H9 (cell line): Measurements from ENCODE around the gene ZNF771. TPM values are rescaled to one million over a fixed set of nuclear protein-coding genes. Genes with fewer than 3 reads are reported as not detected.

Experiments
- DNase-seq: peaks from one replicate; pipeline ENCODE4 v3.0.0-alpha.2; 2017
- H2AFZ ChIP-seq: one replicate; pipeline ENCODE4 v1.6.1; 2013; ENCODE audit warnings: mild to moderate bottlenecking, low read length, control low read depth, moderate library complexity
- H2AK5ac ChIP-seq: 2 replicates; pipeline ENCODE4 v1.6.1; 2013; ENCODE audit warnings: low read length, control low read depth, mixed read lengths; ENCODE audit not compliant: insufficient read length
- H2BK120ac ChIP-seq: one replicate; pipeline ENCODE4 v1.6.1; 2013; ENCODE audit warnings: low read depth, mild to moderate bottlenecking, low read length, control low read depth, inconsistent platforms; ENCODE audit not compliant: poor library complexity, severe bottlenecking
- H2BK12ac ChIP-seq: 2 replicates; pipeline ENCODE4 v1.6.1; 2013; ENCODE audit warnings: low read length, control low read depth, mixed read lengths, low read depth; ENCODE audit not compliant: insufficient read length
- H2BK15ac ChIP-seq: 2 replicates; pipeline ENCODE4 v1.6.1; 2013; ENCODE audit warnings: low read depth, low read length, control low read depth
- H2BK20ac ChIP-seq: one replicate; pipeline ENCODE4 v1.6.1; 2013; ENCODE audit warnings: low read depth, mild to moderate bottlenecking, low read length, control low read depth, inconsistent platforms; ENCODE audit not compliant: poor library complexity, severe bottlenecking
- H2BK5ac ChIP-seq: 2 replicates; pipeline ENCODE4 v1.6.1; 2013; ENCODE audit warnings: low read length, control low read depth, mixed read lengths; ENCODE audit not compliant: insufficient read length
- H3K14ac ChIP-seq: 2 replicates; pipeline ENCODE4 v1.6.1; 2013; ENCODE audit warnings: low read length, control low read depth; ENCODE audit not compliant: insufficient read depth
- H3K18ac ChIP-seq: 2 replicates; pipeline ENCODE4 v1.6.1; 2013; ENCODE audit warnings: low read depth, mild to moderate bottlenecking, mixed read lengths, low read length, control low read depth; ENCODE audit not compliant: insufficient read length
- H3K23ac ChIP-seq: 2 replicates; pipeline ENCODE4 v1.6.1; 2013; ENCODE audit warnings: low read length, control low read depth, mixed read lengths, low read depth; ENCODE audit not compliant: insufficient read length
- H3K23me2 ChIP-seq: 2 replicates; pipeline ENCODE4 v1.6.1; 2013; ENCODE audit warnings: low read depth, mild to moderate bottlenecking, mixed read lengths, low read length, control low read depth; ENCODE audit not compliant: insufficient read length, poor library complexity, severe bottlenecking
- H3K27ac ChIP-seq: 2 replicates; pipeline ENCODE4 v1.5.1; 2013; ENCODE audit warnings: low read length, control low read depth, mixed read lengths, low read depth; ENCODE audit not compliant: insufficient read length
- H3K27me3 ChIP-seq: 2 replicates; pipeline ENCODE4 v1.6.1; 2013; ENCODE audit warnings: low read length, control low read depth, inconsistent platforms; ENCODE audit not compliant: insufficient read depth
- H3K4ac ChIP-seq: 2 replicates; pipeline ENCODE4 v1.6.1; 2013; ENCODE audit warnings: low read depth, mild to moderate bottlenecking, control low read depth, inconsistent platforms, low read length, moderate library complexity
- H3K4me1 ChIP-seq: 2 replicates; pipeline ENCODE4 v1.6.1; 2013; ENCODE audit warnings: low read length, control low read depth, inconsistent platforms; ENCODE audit not compliant: insufficient read depth
- H3K4me2 ChIP-seq: 2 replicates; pipeline ENCODE4 v1.6.1; 2013; ENCODE audit warnings: low read length, control low read depth, mixed read lengths; ENCODE audit not compliant: insufficient read length, insufficient read depth
- H3K56ac ChIP-seq: 2 replicates; pipeline ENCODE4 v1.6.1; 2013; ENCODE audit warnings: low read depth, mild to moderate bottlenecking, mixed read lengths, low read length, control low read depth; ENCODE audit not compliant: insufficient read length
- H3K79me1 ChIP-seq: 2 replicates; pipeline ENCODE4 v1.6.1; 2013; ENCODE audit warnings: low read depth, mild to moderate bottlenecking, moderate library complexity, low read length, control low read depth, inconsistent platforms; ENCODE audit not compliant: insufficient read depth, poor library complexity, severe bottlenecking
- H3K79me2 ChIP-seq: 2 replicates; pipeline ENCODE4 v1.6.1; 2013; ENCODE audit warnings: low read length, control low read depth, inconsistent platforms; ENCODE audit not compliant: insufficient read depth
- H3K9ac ChIP-seq: 2 replicates; pipeline ENCODE4 v1.6.1; 2013; ENCODE audit warnings: low read length, control low read depth, mixed read lengths; ENCODE audit not compliant: insufficient read length; ENCODE audit errors: extremely low read depth
- H3K9me3 ChIP-seq: one replicate; pipeline ENCODE4 v1.6.1; 2013; ENCODE audit warnings: low read depth, low read length, inconsistent platforms; ENCODE audit not compliant: control insufficient read depth
- H3T11ph ChIP-seq: one replicate; pipeline ENCODE4 v1.6.1; 2013; ENCODE audit warnings: mild to moderate bottlenecking, low read length, control low read depth, inconsistent platforms
- H4K20me1 ChIP-seq: one replicate; pipeline ENCODE4 v1.6.1; 2013; ENCODE audit not compliant: control insufficient read depth, insufficient read length, insufficient read depth
- H4K5ac ChIP-seq: 2 replicates; pipeline ENCODE4 v1.6.1; 2013; ENCODE audit warnings: low read depth, mild to moderate bottlenecking, mixed read lengths, low read length, control low read depth; ENCODE audit not compliant: insufficient read length
- H4K8ac ChIP-seq: replicated peaks from 2 replicates; pipeline ENCODE4 v1.6.1; 2013; ENCODE audit warnings: low read length, control low read depth, mixed read lengths, low read depth; ENCODE audit not compliant: insufficient read length
- H4K91ac ChIP-seq: 2 replicates; pipeline ENCODE4 v1.6.1; 2013; ENCODE audit warnings: low read depth, mild to moderate bottlenecking, moderate library complexity, mixed read lengths, low read length, control low read depth; ENCODE audit not compliant: insufficient read length
- H3K27ac Mint-ChIP-seq, 3 experiments: 2 replicates in 2 of 3; 3 replicates in 1 of 3; pipeline ENCODE4 v1.8.0; 2020 to 2021; ENCODE audit warnings: mixed read lengths in 3 of 3, mild to moderate bottlenecking in 1 of 3, moderate library complexity in 1 of 3
- H3K27me3 Mint-ChIP-seq: 2 replicates; pipeline ENCODE4 v1.8.0; 2021; ENCODE audit warnings: low read depth, mild to moderate bottlenecking, moderate library complexity, mixed read lengths
- H3K36me3 Mint-ChIP-seq, 3 experiments: 2 replicates in 2 of 3; 3 replicates in 1 of 3; pipeline ENCODE4 v1.8.0; 2020 to 2021; ENCODE audit warnings: low read depth in 3 of 3, mixed read lengths in 3 of 3; ENCODE audit not compliant: insufficient read depth in 1 of 3
- H3K4me1 Mint-ChIP-seq, 2 experiments: 2 replicates each; pipeline ENCODE4 v1.8.0; 2020; ENCODE audit warnings: mixed read lengths in 2 of 2
- H3K4me3 Mint-ChIP-seq, 2 experiments: 2 replicates in 1 of 2; 3 replicates in 1 of 2; pipeline ENCODE4 v1.8.0; 2020 to 2021; ENCODE audit warnings: mild to moderate bottlenecking in 2 of 2, mixed read lengths in 2 of 2, moderate library complexity in 1 of 2
- H3K9me3 Mint-ChIP-seq, 2 experiments: 2 replicates in 1 of 2; 3 replicates in 1 of 2; pipeline ENCODE4 v1.8.0; 2020; ENCODE audit warnings: mild to moderate bottlenecking in 2 of 2, mixed read lengths in 2 of 2, moderate library complexity in 1 of 2
- CTCF ChIP-seq: fragments of 200-600 bp; sonication (generic); conservative IDR thresholded peaks from 3 replicates; pipeline ENCODE4 v1.8.0; 2021; ENCODE audit warnings: antibody characterized with exemption, mild to moderate bottlenecking
- WGBS: extraction: QIAGEN DNeasy Blood & Tissue Kit; methylation state at CpG from one replicate; pipeline ENCODE4 v1.1.7; 2013; ENCODE audit warnings: missing lambda C conversion rate, low lambda C conversion rate, mixed read lengths; ENCODE audit not compliant: insufficient read length; ENCODE audit errors: extremely low coverage; 5-methylcytosine and 5-hydroxymethylcytosine counted together
- long read RNA-seq: library from polyadenylated mRNA; unstranded; transcript quantifications from one replicate; pipeline ENCODE4 v2.0.0, GENCODE V29; 2020
- total RNA-seq: library from RNA; stranded (reverse); gene quantifications from 2 replicates; pipeline ENCODE4 v1.2.1, GENCODE V29; 2021

ZNF771 gene
- 9.7 and 10.5 TPM in 2 replicates for total RNA-seq
- long read RNA-seq, transcript ZNF771-201 (3 exons, 2,371 nt), result major isoform, 27 of 37 reads
- long read RNA-seq, partial matches to known transcripts, result 5 of 37 reads
- long read RNA-seq, other reads (novel, unspliced or antisense), result 2 of 37 reads

- H3K27ac Mint-ChIP-seq, result peak within 1 kb of the TSS; percentile 94 to 96 (median 96); a peak in 6 of 7 replicates
- H2BK120ac ChIP-seq, result no peak within 1 kb of the TSS
- H3K9ac ChIP-seq, result peak within 1 kb of the TSS; percentile 66
- no peaks in the 10 kb centered on the region for H3K4me1 ChIP-seq
- no peak within 1 kb of the TSS for H3K27ac ChIP-seq
- H2AK5ac ChIP-seq, result no peak within 1 kb of the TSS
- H4K8ac ChIP-seq, result no peak within 1 kb of the TSS
- no peak within 1 kb of the TSS for H2BK5ac ChIP-seq
- peak within 1 kb of the TSS; percentile 67 for H3K4me2 ChIP-seq
- no peak within 1 kb of the TSS for H4K91ac ChIP-seq
- WGBS, result no CpG with 5 or more reads among the region's 65 CpGs
- no peak within 1 kb of the TSS for H4K5ac ChIP-seq
- H2BK12ac ChIP-seq, result no peak within 1 kb of the TSS
- H3K4ac ChIP-seq, result no peak within 1 kb of the TSS
- peaks cover 12 to 19% of the 10 kb centered on the region in 2 experiments for H3K4me1 Mint-ChIP-seq
- no peak within 1 kb of the TSS for H2BK15ac ChIP-seq
- H3K56ac ChIP-seq, result no peak within 1 kb of the TSS
- no peaks in the 10 kb centered on the region for H3K79me1 ChIP-seq
- peaks cover 2% of the 10 kb centered on the region; the same call in 1 of the 2 replicates for H3K27me3 Mint-ChIP-seq
- peak within 1 kb of the TSS; percentile 80 to 87 for H3K4me3 Mint-ChIP-seq
- H3K9me3 Mint-ChIP-seq, result no peaks in the 10 kb centered on the region
- peak; percentile 93 for DNase-seq
- H2BK20ac ChIP-seq, result no peak within 1 kb of the TSS
- H3K23ac ChIP-seq, result no peak within 1 kb of the TSS
- no peaks in the 10 kb centered on the region for H3K9me3 ChIP-seq
- peak within 1 kb of the TSS; percentile 80 for H3K14ac ChIP-seq
- no peaks in the 10 kb centered on the region for H3K27me3 ChIP-seq
- H3T11ph ChIP-seq, result no peak within 1 kb of the TSS
- 0 out of 2 replicates have a peak, but pooled peaks cover 1% of the 10 kb centered on the region for H3K79me2 ChIP-seq
- H3K18ac ChIP-seq, result peak within 1 kb of the TSS; percentile 77
- H3K36me3 Mint-ChIP-seq, result peaks cover 14 to 20% (median 16%) of the 10 kb centered on the region in 3 experiments; a peak in 6 of 7 replicates
- TF ChIP-seq CTCF, result no peak; the same call in 2 of the 3 replicates
- no peak within 1 kb of the TSS for H2AFZ ChIP-seq
- H4K20me1 ChIP-seq, result no peaks in the 10 kb centered on the region
- peaks cover 4% of the 10 kb centered on the region for H3K23me2 ChIP-seq
Measured at GRCh38 chr16:30407102-30407803, at the start of gene ZNF771. Gene ZNF771, plus strand, starts transcription at chr16:30407606. Its CDS starts 448 bp downstream, at chr16:30408054.
